Measurements from ENCODE around the gene GH2. TPM values are rescaled to one million over a fixed set of nuclear protein-coding genes. Genes with fewer than 3 reads are reported as not detected.
"Not testable (repeated sequence)": the region's sequence is repeated elsewhere in the genome, so short reads cannot be mapped to it uniquely, and the experiment has no call there.

Gene GH2
- total RNA-seq, 1 donor from 2014 or later, result not detected

- DNase-seq (ENCODE audit: low spot score), result no peak
- ATAC-seq, result peak; percentile 89
These were observed 29.9 kb upstream of the GH2 start for GRCh38 chr17:63911657-63912100.

GRCh38 chr17:63911041-63911635 lies 29.4 kb upstream of the GH2 start, which contains the start of gene CSHL1:
CSHL1 (minus strand) TSS chr17:63911258; CDS start chr17:63911196, 62 bp downstream.
- DNase-seq (ENCODE audit: low spot score), result no peak
- ATAC-seq, result no peak

- DNase-seq (ENCODE audit: low spot score), result no peak
These were observed 28.4 kb upstream of the GH2 start for GRCh38 chr17:63910096-63910495.

GRCh38 chr17:63909586-63909985 lies 27.8 kb upstream of the GH2 start:
- DNase-seq (ENCODE audit: low spot score); ATAC-seq: not testable (repeated sequence)

More at GRCh38 chr17:63910096-63910495, 28.4 kb upstream of the GH2 start:
- no peak for ATAC-seq

- not testable (repeated sequence) for ATAC-seq; DNase-seq (ENCODE audit: low spot score)
These were observed 25.5 kb upstream of the GH2 start for GRCh38 chr17:63907161-63907778.

GRCh38 chr17:63904796-63905195 lies 23.1 kb upstream of the GH2 start:
- ATAC-seq; DNase-seq (ENCODE audit: low spot score): not testable (repeated sequence)

GRCh38 chr17:63903787-63904201 lies 22.1 kb upstream of the GH2 start:
- DNase-seq (ENCODE audit: low spot score), result not testable (repeated sequence)
- peak; percentile 74 for ATAC-seq

GRCh38 chr17:63901971-63902370 lies 20.2 kb upstream of the GH2 start:
- DNase-seq (ENCODE audit: low spot score); ATAC-seq: not testable (repeated sequence)

- not testable (repeated sequence) for ATAC-seq; DNase-seq (ENCODE audit: low spot score)
These were observed 17.4 kb upstream of the GH2 start for GRCh38 chr17:63898899-63899798.

GRCh38 chr17:63896524-63897354 lies 15.0 kb upstream of the GH2 start, which contains the start of gene CSH1:
CSH1 (minus strand) TSS chr17:63896574; CDS start chr17:63896511, 63 bp downstream.
- ATAC-seq; DNase-seq (ENCODE audit: low spot score): not testable (repeated sequence)

- ATAC-seq; DNase-seq (ENCODE audit: low spot score): not testable (repeated sequence)
These were observed 13.1 kb upstream of the GH2 start for GRCh38 chr17:63894821-63895220.

GRCh38 chr17:63894021-63894420 lies 12.3 kb upstream of the GH2 start:
- DNase-seq (ENCODE audit: low spot score); ATAC-seq: not testable (repeated sequence)

GRCh38 chr17:63892316-63893037 lies 10.7 kb upstream of the GH2 start:
- ATAC-seq; DNase-seq (ENCODE audit: low spot score): not testable (repeated sequence)

- DNase-seq (ENCODE audit: low spot score), result not testable (repeated sequence)
- ATAC-seq, result peak; percentile 82
These were observed 7.5 kb upstream of the GH2 start for GRCh38 chr17:63889026-63889848.

- DNase-seq (ENCODE audit: low spot score), result not testable (repeated sequence)
These were observed 3.4 kb upstream of the GH2 start for GRCh38 chr17:63885119-63885518.

GRCh38 chr17:63882626-63883126 lies 932 bp upstream of the GH2 start:
- DNase-seq (ENCODE audit: low spot score); ATAC-seq: not testable (repeated sequence)

More at GRCh38 chr17:63885119-63885518, 3.4 kb upstream of the GH2 start:
- ATAC-seq, result not testable (repeated sequence)

GRCh38 chr17:63881337-63881736 lies 407 bp downstream of the GH2 start:
- ATAC-seq (peak; percentile 70), DNase-seq (ENCODE audit: low spot score) (peak; percentile 49)

GRCh38 chr17:63880706-63881105 lies 1.0 kb downstream of the GH2 start:
- no peak for DNase-seq (ENCODE audit: low spot score)
- no peak for ATAC-seq
